ENCODE results near the gene CRY2. TPM values are rescaled to one million over a fixed set of nuclear protein-coding genes. Genes with fewer than 3 reads are reported as not detected.

The CRY2 gene
- total and polyA plus RNA-seq, 2 of the 8 experiments (the other 6 are each of a cell fraction or from before 2014, with no cell fraction given), result 8.0 to 9.4 TPM

- no peaks in the 10 kb centered on the region for H3K27me3 ChIP-seq (replicated peaks in 1 of 4; ENCODE audit: control insufficient read depth in 3 of 4, extremely low read depth in 1 of 4, insufficient read depth in 3 of 4, low read length in 3 of 4)
- no peaks in the 10 kb centered on the region for H3K79me1 ChIP-seq (ENCODE audit: low read depth, low read length)
- H3K36me3 ChIP-seq (ENCODE audit: control insufficient read depth in 2 of 4, insufficient read depth in 4 of 4, low read length in 3 of 4), result peaks cover 6 to 23% (median 18%) of the 10 kb centered on the region in 4 experiments; a peak in 6 of 8 replicates
- H2BK20ac ChIP-seq (ENCODE audit: low read length), result no peak overlapping the region
- H3K4me2 ChIP-seq (ENCODE audit: insufficient read depth in 1 of 2, low read depth in 2 of 2, low read length in 2 of 2), result no peak overlapping the region
- H3K23ac ChIP-seq (ENCODE audit: insufficient read length), result no peak overlapping the region
- H3K14ac ChIP-seq (ENCODE audit: insufficient read length), result no peak overlapping the region
- H3K9me3 ChIP-seq (ENCODE audit: insufficient read depth in 2 of 2, low read depth in 1 of 2, low read length in 1 of 2), result no peaks in the 10 kb centered on the region
- H3K18ac ChIP-seq (ENCODE audit: extremely low read depth, low read length), result no peak overlapping the region
- H4K20me1 ChIP-seq (replicated peaks in 1 of 2; ENCODE audit: control insufficient read depth in 1 of 2, insufficient read depth in 2 of 2, low read length in 2 of 2), result peaks cover 3 to 20% of the 10 kb centered on the region in 2 experiments
- peaks cover 0 to under 1% (median 0%) of the 10 kb centered on the region in 4 experiments; a peak in 1 of 7 replicates for H3K4me1 ChIP-seq (replicated peaks in 1 of 4; ENCODE audit: control insufficient read depth in 3 of 4, insufficient read depth in 4 of 4, low read length in 3 of 4)
- no peak overlapping the region for H4K91ac ChIP-seq (replicated peaks; ENCODE audit: insufficient read length, low read length)
- no peak overlapping the region for H3K9ac ChIP-seq (replicated peaks in 1 of 4; ENCODE audit: extremely low read depth in 1 of 4, low read depth in 3 of 4, low read length in 3 of 4)
- no peak overlapping the region for H3K27ac ChIP-seq (ENCODE audit: low read depth, low read length)
- ChIA-PET POLR2A (ENCODE audit: partially characterized antibody) (interaction anchor here (0.9 to 6.2 kb wide), 6 partner anchors 10 to 44 kb away, joined by 3 to 36 read pairs (median 4); partner anchors contain the start of genes LARGE2 and PEX16), CTCF (ENCODE audit: partially characterized antibody) (interaction anchor here (1.2 to 1.4 kb wide), 2 partner anchors 12 to 100 kb away, joined by 4 read pairs; no protein-coding TSS in a partner anchor)
- H4K5ac ChIP-seq (ENCODE audit: insufficient read length, low read depth, low read length), result no peak overlapping the region
- H3K79me2 ChIP-seq (ENCODE audit: control insufficient read depth in 1 of 2, insufficient read depth in 2 of 2, low read length in 2 of 2), result no peaks in the 10 kb centered on the region
- H2BK15ac ChIP-seq (ENCODE audit: low read length), result no peak overlapping the region
- H3K4ac ChIP-seq (replicated peaks; ENCODE audit: insufficient read length, low read depth, low read length), result no peak overlapping the region
- no peak overlapping the region for H2AFZ ChIP-seq (ENCODE audit: low read length)
- H2BK120ac ChIP-seq (replicated peaks; ENCODE audit: low read depth, low read length), result no peak overlapping the region
- H2BK5ac ChIP-seq (ENCODE audit: low read depth, low read length), result no peak overlapping the region
- no peak overlapping the region for H3K56ac ChIP-seq (replicated peaks; ENCODE audit: insufficient read length, low read depth, low read length)
- 90% methylated on average over 15 of the region's 19 CpGs; no CpG with 5 or more reads in 1 of the 2 experiments for WGBS, 2 experiments (ENCODE audit: extremely low coverage in 1 of 2, insufficient coverage in 1 of 2, insufficient read length in 1 of 2, insufficient replicate concordance in 2 of 2, low coverage in 1 of 2, low lambda C conversion rate in 2 of 2, missing lambda C conversion rate in 1 of 2)
- H3K23me2 ChIP-seq (ENCODE audit: low read depth, low read length), result 0 out of 2 replicates have a peak, but pooled peaks cover 2% of the 10 kb centered on the region
- no peak overlapping the region for H3K4me3 ChIP-seq (ENCODE audit: extremely low read depth in 1 of 4, insufficient read depth in 2 of 4, low read depth in 3 of 4, low read length in 4 of 4)
- H2AK5ac ChIP-seq (ENCODE audit: low read depth, low read length), result no peak overlapping the region
- peak overlapping the region; percentile 80 for H4K8ac ChIP-seq (ENCODE audit: extremely low read depth, insufficient read depth, low read length)
- no peak overlapping the region for H2BK12ac ChIP-seq (ENCODE audit: low read depth, low read length)
- no peak for FAIRE-seq
- no peak for DNase-seq (ENCODE audit: low read depth in 1 of 2, low spot score in 2 of 2)
Measured at GRCh38 chr11:45906096-45906682, 58.9 kb downstream of the CRY2 start.

Data from H1 (cell line).